Activated T-cell treated with anti-CD3 and anti-CD28 coated beads, Interleukin-2, amount 50 U/mL, for 48 hours (primary cell): ENCODE measurements around the gene KIF5B.
"Not testable (repeated sequence)": the region's sequence is repeated elsewhere in the genome, so short reads cannot be mapped to it uniquely, and the experiment has no call there.

Source experiments
- DNase-seq, 2 experiments: peaks; one replicate each; pipeline ENCODE4 v3.0.0-alpha.2; 2020

KIF5B gene

GRCh38 chr10:32059472-32059871, 3.2 kb upstream of the KIF5B start:
- DNase-seq: no peak

DNA sequence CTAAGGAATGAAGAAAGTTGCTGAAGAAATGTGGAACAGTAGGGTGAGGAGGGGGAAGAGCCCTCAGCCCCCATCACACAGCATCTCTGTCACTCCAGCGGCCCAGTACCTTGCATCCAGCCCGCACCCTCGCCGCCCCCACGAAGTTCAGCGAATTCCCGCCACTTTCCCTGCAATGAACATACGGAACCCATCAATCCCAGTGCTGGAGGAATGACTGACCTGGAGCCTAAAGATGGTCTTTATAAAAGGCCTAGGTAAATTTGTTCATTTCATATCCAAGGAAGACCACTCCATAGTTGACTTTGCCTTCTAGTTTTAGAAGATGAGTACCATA, 779 bp upstream of the KIF5B start:
- no peak for DNase-seq

- DNase-seq: peak; percentile 78 to 81
Measured at GRCh38 chr10:32055478-32056135, 618 bp downstream of the KIF5B start.

DNA sequence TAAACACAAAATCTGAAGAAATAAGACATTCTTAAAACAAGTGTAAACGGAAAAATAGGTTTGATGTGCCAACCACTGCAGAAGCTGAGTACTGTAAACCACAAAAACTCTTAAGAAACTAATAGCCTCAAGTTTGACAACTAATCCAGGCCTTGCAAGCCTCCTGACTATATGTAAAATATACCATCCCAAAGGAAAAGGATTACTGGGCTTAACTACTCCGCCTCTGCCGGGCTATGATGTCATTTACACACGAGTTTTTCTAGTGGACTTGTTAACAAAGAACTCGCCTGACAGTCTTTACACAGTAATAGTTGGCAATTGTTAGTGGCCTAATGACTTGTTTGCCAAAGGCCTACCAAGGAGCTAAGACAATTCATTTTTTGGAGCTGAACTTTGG, 2.1 kb downstream of the KIF5B start:
- DNase-seq: no peak

GRCh38 chr10:32053392-32053791, 2.8 kb downstream of the KIF5B start:
- DNase-seq: not testable (repeated sequence)

DNA sequence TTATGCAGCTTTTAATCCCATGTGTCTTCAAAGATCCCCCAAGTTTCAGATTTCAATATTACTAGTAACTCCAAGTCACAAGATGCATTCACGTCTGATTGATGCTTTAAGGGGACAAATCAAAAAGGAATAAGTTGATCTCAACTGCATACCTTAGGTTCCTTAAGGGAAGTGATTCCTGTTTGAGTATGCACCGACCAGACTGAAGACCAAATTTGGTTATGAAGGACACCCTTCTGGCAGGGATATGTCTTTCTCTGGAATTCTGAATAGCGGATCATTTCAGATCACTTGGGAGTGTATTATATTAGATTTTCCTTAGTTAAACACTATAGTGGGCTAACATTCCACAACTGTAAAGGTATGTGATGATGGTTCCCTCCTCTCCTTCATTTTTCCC, 4.3 kb downstream of the KIF5B start:
- no peak for DNase-seq

GRCh38 chr10:32050177-32050576, 6.0 kb downstream of the KIF5B start:
- DNase-seq: no peak

DNA sequence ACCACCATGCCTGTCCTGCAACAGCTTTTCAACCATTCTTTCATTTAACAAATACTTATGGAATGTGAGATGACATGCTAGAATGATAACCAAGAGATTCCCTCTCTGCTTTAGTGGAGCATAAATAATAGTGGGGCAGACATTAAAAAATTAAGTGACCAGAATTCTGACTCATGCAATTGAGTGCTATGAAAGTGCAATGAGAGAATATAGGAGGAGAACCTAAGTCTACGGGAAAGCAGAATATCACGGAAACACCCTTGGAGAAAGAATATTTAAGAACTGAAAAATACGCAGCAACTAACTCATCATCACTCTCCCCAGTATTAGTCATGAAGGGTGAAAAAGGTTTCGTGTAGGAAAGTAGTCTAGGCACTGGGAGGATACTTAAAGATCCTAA, 7.1 kb downstream of the KIF5B start:
- DNase-seq: no peak

GRCh38 chr10:32048282-32048681, 7.9 kb downstream of the KIF5B start:
- no peak for DNase-seq

DNA sequence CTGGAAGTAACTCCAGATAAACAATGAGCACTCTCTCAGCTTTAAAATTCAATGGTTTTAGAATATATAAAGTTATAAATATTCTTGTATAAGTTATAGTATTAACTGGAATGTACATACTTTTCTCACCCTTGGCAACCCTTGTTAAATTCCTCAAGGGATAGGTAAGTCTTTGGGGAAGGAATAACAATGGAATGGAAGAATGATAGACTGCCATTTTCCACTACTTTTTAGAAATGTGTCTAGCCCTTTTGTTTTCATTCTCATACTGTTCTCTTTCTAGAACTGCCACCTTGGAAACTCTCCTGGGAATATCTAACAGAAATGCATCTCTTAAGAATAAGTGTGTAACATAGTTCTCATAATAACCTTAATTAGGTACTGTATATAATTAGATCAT, 8.3 kb downstream of the KIF5B start:
- DNase-seq: no peak

GRCh38 chr10:32046151-32046550, 10.1 kb downstream of the KIF5B start:
- no peak for DNase-seq

DNA sequence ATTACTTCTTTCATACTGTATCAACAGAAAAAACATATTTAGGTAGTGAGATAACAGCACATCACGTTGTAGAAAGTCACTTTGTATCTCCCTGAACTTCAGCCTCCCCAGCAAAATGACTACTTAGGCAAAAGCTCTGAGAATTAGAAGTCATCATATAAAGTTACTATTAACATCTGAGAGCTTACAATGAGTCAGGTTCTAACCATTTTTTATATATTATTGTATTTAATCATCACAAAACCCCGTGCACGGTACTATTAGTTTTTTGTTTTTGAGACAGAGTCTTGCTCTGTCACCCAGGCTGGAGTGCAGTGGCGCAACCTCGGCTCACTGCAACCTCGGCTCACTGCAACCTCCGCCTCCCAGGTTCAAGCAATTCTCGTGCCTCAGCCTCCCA, 13.5 kb downstream of the KIF5B start:
- DNase-seq: not testable (repeated sequence)

DNA sequence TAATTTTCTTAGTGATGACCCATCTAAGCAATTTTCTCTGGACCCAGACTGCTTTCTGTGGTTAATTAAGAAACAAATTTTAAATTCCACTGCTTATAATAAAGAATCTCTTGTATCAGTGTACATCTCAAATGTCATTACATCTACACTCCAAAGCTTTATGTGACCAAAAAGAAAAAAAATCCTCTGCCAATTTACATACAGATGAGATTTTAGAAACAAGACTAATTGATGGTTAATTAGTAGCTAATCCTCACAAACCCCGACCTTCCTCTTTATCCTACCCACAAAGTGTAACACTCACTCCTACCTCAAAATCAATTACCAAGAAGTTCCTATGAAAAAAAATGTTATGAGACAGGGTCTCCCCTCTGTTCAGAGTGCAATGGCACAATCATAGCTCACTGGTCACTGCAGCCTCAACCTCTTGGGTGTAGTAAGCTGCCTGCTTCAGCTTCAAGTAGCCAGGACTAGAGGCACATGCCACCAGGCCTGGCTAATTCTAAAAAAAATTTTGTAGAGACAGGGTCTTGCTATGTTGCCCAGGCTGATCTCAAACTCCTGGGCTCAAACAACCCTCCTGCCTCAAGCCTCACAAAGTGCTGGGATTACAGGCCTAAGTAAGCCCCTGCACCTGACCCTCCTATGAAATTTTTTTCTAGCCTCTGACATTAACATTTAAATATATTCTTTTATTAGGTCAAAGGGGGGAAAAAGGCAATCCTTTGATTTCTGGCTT, 14.8 kb downstream of the KIF5B start:
- DNase-seq: no peak

DNA sequence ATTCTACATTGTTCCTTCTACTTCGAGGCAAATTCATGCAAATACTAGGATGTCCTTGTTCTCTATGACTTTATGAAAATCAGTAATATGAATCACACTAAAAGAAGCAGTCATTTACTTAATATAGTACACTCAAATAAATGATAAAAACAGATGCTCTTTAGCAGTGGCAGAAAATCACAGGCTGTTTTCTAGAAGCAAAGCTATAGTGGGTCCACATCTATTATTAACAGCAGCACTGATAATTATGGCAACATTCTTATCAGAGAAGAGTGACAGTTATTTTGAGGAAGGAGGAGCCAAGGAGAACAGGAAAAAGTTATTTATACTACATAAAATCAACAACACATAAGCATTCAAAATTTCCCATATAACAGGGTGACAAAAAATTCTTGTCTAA, 16.5 kb downstream of the KIF5B start:
- DNase-seq: no peak

DNA sequence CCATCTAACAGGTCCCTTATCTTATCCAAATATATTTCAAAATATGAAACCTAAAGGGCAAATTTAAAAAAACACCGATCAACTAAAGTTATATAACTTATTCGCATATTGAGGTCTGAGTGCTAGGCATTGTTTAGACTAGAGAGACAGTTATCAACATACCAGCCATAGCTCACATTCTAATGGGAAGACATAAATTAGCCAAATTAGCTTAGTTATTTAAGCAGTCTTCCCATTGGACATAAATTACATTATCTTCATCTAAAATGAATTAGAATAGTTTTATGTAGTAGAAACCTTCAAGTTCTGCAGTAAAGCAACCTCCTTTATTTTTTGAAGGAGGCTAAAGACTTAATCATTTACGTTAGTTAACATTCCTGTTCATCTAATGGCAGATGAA, 17.4 kb downstream of the KIF5B start:
- DNase-seq: no peak

DNA sequence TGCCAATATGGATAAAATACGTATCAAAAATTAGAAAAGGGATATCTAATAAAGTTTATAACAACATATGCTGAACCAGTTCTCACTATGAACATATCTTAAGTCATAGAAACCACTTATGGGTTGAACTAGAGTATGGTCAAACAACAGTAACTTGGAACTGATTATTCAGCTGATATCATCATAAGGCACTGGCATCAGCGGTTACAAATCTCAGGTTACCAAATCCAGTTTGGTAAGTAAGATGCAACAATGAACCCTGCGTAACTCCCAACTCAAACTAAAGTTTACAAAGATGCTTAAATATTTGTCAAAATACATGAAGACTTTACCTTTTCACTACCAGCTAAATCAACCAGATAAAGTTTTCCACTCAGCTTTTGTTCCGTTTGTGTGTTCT, 19.3 kb downstream of the KIF5B start:
- DNase-seq: no peak

DNA sequence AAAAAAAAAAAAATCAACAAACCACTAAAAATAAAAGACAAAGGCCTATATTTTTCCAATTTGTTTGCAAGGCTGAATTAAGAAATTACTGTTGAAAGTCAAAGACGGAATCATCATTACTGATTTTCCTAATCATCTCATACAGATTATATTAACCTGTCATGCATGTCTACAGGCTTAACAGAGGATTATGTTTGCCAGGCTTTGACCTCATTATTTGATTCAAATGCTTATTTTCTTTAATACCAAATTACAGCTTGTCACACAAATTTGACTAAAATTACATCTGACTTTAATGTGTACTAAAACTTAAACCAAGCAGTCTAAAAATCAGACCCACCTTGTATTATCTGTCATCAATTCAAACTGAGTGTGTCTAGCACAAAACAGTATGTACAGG, 21.2 kb downstream of the KIF5B start:
- no peak for DNase-seq

GRCh38 chr10:32033171-32033570, 23.1 kb downstream of the KIF5B start:
- DNase-seq: no peak

- DNase-seq: no peak
Measured at GRCh38 chr10:32031920-32032319, 24.3 kb downstream of the KIF5B start.

GRCh38 chr10:32031424-32031823, 24.8 kb downstream of the KIF5B start:
- no peak for DNase-seq

DNA sequence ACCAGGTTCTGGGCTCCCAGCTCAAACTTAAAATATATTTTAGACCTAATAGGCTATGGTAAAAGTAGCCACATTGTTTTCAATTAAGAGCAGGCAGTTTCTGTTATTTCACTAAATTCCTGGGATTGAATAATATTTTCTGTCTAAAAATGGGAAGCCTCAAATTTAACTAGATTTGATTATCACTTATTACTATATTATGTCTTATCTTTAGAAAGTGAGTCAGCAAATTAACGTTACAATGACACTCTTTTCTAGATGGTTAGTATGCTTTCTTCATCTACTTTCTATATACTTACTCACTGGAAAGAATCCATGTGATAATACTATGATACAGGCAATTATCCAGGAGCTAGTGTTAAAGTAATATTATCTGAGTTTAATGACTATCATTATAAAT, 27.5 kb downstream of the KIF5B start:
- no peak for DNase-seq

- DNase-seq: no peak
Measured at GRCh38 chr10:32023264-32023663, 33.0 kb downstream of the KIF5B start.

- no peak for DNase-seq
Measured at GRCh38 chr10:32017044-32017443, 39.2 kb downstream of the KIF5B start.

GRCh38 chr10:32015386-32015785, 40.8 kb downstream of the KIF5B start:
- DNase-seq: no peak

DNA sequence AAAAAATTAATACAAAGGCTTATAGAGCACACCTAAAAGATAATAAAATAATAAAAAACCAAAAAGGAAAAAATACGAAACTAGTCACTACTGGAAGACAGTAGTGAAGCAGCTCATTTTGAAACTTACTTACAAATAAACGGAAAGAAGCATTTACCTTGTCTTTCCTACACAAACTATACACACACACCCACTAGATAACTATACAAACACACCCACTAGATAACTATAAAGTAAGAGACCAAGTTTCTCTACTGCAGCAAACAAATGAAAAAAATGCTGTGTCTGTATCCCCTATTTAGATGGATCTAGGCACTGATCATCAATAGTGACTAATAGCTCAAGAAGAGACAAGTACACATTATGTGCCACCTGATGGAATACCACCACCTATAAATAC, 49.2 kb downstream of the KIF5B start:
- no peak for DNase-seq
